GM13976 (cell line): ENCODE data around the gene MYO9B.
"Not testable (repeated sequence)": the region's sequence is repeated elsewhere in the genome, so short reads cannot be mapped to it uniquely, and the experiment has no call there.

ENCODE experiments used
- DNase-seq: peaks from one replicate; pipeline ENCODE4 v3.0.0; 2012; ENCODE audit warnings: low spot score
- CTCF ChIP-seq: IDR thresholded peaks from 2 replicates; pipeline ENCODE4 v1.5.1; 2012; ENCODE audit warnings: borderline replicate concordance, mild to moderate bottlenecking; ENCODE audit not compliant: insufficient read depth; ENCODE audit errors: extremely low read depth, missing control alignments, control extremely low read depth
- in situ Hi-C: fragments of 300-500 bp; cut with MboI; formaldehyde crosslinking; loops from one replicate; pipeline ENCODE4 v1.12.0; 2022; ENCODE audit warnings: low sequenced_read_pairs, mixed read lengths, inconsistent platforms; ENCODE audit not compliant: unreplicated experiment

MYO9B gene

GRCh38 chr19:17137417-17137816 is 61.8 kb downstream of the MYO9B start:
- in situ Hi-C loops: no loop called here
- TF ChIP-seq CTCF: no peak
- no peak for DNase-seq

- DNase-seq, in situ Hi-C loops: not testable (repeated sequence)
Observed at GRCh38 chr19:17138052-17138846, 62.7 kb downstream of the MYO9B start.

GRCh38 chr19:17138937-17139598 is 63.5 kb downstream of the MYO9B start:
- no peak for DNase-seq
- TF ChIP-seq CTCF: no peak
- in situ Hi-C loops: no loop called here

GRCh38 chr19:17144771-17145170 is 69.2 kb downstream of the MYO9B start:
- DNase-seq, in situ Hi-C loops: not testable (repeated sequence)

GRCh38 chr19:17145546-17146497 is 70.2 kb downstream of the MYO9B start:
- in situ Hi-C loops: no loop called here

GRCh38 chr19:17148130-17148529 is 72.6 kb downstream of the MYO9B start:
- in situ Hi-C loops: no loop called here
- no peak for TF ChIP-seq CTCF
- no peak for DNase-seq

More at GRCh38 chr19:17145546-17146497, 70.2 kb downstream of the MYO9B start:
- no peak for DNase-seq
- TF ChIP-seq CTCF: no peak

- no peak for TF ChIP-seq CTCF
- in situ Hi-C loops: no loop called here
- DNase-seq: no peak
Observed at GRCh38 chr19:17149393-17150135, 74.0 kb downstream of the MYO9B start.
